IPS DF 19.7 (cell line): ENCODE data around the gene CTIF.

ENCODE experiments used
- DNase-seq: peaks from one replicate; pipeline ENCODE4 v3.0.0-alpha.2; 2013; ENCODE audit warnings: low read depth, low spot score

Gene CTIF

GRCh38 chr18:48771641-48772375, 233.0 kb downstream of the CTIF start:
- no peak for DNase-seq

GRCh38 chr18:48772457-48772856, 233.6 kb downstream of the CTIF start:
- no peak for DNase-seq

- no peak for DNase-seq
Measured at GRCh38 chr18:48773821-48774220, 235.0 kb downstream of the CTIF start.

GRCh38 chr18:48774941-48775340, 236.1 kb downstream of the CTIF start:
- DNase-seq, result no peak

GRCh38 chr18:48775372-48776155, 236.7 kb downstream of the CTIF start:
- no peak for DNase-seq

- DNase-seq, result no peak
Measured at GRCh38 chr18:48776156-48776555, 237.3 kb downstream of the CTIF start.

GRCh38 chr18:48776641-48777025, 237.8 kb downstream of the CTIF start:
- DNase-seq, result no peak

- peak; percentile 17 for DNase-seq
Measured at GRCh38 chr18:48777026-48777743, 238.4 kb downstream of the CTIF start.

- DNase-seq, result no peak
Measured at GRCh38 chr18:48777744-48778116, 238.9 kb downstream of the CTIF start.

- DNase-seq, result no peak
Measured at GRCh38 chr18:48778344-48779011, 239.6 kb downstream of the CTIF start.

GRCh38 chr18:48779462-48779861, 240.6 kb downstream of the CTIF start:
- DNase-seq, result no peak

GRCh38 chr18:48780201-48780912, 241.5 kb downstream of the CTIF start:
- no peak for DNase-seq

- no peak for DNase-seq
Measured at GRCh38 chr18:48780913-48781162, 242.0 kb downstream of the CTIF start.

GRCh38 chr18:48781163-48781987, 242.5 kb downstream of the CTIF start:
- no peak for DNase-seq

GRCh38 chr18:48781988-48782363, 243.1 kb downstream of the CTIF start:
- DNase-seq, result no peak

GRCh38 chr18:48782381-48782861, 243.6 kb downstream of the CTIF start:
- no peak for DNase-seq

GRCh38 chr18:48783616-48784520, 245.0 kb downstream of the CTIF start:
- no peak for DNase-seq

GRCh38 chr18:48784656-48785055, 245.8 kb downstream of the CTIF start:
- no peak for DNase-seq

- no peak for DNase-seq
Measured at GRCh38 chr18:48785091-48785614, 246.3 kb downstream of the CTIF start.
